NCI-H1436 treated with DMSO at 0.1 percent for 48 hours (cell line): Measurements from ENCODE around the gene ANKK1.

ENCODE experiments used
- DNase-seq: peaks from one replicate; lab custom pipeline; 2025; lab: John Stamatoyannopoulos, UW

ANKK1 gene

GRCh38 chr11:113387605-113388211, at the start of gene ANKK1:
ANKK1 (plus strand) TSS chr11:113387779; CDS start chr11:113387885, 106 bp downstream.
- DNase-seq = no peak

DNA sequence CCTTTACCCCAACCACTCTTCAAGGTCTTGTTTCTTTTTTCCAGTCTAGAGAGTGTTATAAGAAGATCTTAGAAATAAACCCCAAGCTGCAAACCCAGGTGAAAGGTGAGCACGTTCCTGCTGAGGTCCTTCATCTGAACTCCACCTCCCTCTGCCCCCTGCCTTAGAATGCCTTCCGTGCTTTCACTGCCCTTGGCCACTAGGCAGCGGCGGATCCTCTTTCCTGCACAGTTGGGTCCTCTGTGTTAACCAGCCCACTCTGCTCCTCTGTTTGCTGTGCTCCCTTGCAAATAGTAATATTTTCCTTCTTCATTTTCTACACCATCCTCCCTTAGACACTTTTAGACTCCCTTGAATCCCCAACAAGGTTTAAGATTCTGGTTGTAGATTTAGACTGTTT, 48.8 kb upstream of the ANKK1 start:
- no peak for DNase-seq

DNA sequence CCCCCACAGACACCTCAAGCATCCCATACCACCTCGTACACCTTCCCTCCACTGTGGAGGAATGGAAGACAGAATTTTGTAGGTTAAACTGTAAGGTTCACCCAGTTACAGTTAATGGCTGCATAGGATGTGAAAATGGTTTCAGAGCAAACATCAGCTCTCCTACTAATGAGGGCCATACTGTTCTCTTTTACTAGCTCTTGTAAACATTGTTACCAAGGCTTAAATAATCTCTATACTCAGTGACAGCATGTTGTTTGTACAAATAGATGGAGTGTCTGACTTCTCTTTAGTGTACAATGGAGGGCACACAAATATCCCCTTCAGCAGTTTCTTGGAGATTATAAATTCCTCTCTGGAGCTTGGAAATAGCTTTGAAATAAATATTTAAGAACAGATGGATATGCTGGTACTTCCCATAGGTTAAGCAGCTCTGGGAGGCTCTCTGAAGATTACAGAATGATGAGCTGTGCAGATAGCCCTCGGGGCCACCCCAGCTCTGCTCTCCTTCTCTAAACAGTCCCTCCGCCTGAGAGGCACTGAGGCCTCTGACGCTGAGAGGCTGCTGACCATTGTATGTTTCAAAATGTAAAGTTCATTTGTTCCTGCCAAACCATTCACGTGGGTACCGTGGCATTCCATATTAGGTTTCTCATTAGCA, 47.5 kb upstream of the ANKK1 start:
- no peak for DNase-seq

- no peak for DNase-seq
These were observed 46.0 kb upstream of the ANKK1 start for GRCh38 chr11:113341388-113342165.

DNA sequence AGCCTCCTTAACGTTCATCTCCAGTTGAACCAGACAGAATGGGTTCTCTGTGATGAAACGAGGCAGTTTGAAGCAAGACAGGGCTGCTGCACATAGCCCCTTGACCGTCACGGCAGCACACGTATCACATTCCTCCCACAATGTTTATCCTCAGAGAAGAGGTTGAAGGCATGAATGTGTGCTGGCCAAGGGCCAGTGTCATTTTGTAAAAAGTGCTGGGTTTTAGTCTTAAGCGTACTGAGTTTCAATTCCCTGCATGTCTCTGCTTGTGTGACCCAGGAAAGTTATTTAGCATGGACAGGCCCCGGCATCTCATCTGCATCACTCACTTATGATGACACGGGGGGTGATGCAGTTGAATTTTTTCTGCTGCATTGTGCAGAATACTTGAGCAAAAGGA, 41.6 kb upstream of the ANKK1 start:
- DNase-seq = no peak

DNA sequence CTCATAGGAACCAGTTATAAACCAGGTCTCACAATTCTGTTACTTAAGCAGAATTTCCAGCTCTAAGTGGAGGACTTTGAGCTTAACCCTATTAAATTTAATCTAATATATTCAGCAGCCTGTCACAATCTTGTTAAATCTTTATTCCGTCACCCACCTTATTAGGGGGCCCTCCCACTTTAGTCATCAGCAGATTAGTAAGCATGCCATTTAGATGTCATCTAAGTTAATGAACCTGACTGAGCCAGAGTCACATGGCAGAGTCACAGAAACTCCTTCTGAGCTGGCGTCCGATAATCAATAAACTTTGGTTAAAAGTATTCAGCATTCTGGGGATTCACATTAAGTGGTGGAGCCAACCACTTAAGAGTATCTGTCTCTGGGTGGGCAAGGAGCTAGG, 38.1 kb upstream of the ANKK1 start:
- no peak for DNase-seq

DNA sequence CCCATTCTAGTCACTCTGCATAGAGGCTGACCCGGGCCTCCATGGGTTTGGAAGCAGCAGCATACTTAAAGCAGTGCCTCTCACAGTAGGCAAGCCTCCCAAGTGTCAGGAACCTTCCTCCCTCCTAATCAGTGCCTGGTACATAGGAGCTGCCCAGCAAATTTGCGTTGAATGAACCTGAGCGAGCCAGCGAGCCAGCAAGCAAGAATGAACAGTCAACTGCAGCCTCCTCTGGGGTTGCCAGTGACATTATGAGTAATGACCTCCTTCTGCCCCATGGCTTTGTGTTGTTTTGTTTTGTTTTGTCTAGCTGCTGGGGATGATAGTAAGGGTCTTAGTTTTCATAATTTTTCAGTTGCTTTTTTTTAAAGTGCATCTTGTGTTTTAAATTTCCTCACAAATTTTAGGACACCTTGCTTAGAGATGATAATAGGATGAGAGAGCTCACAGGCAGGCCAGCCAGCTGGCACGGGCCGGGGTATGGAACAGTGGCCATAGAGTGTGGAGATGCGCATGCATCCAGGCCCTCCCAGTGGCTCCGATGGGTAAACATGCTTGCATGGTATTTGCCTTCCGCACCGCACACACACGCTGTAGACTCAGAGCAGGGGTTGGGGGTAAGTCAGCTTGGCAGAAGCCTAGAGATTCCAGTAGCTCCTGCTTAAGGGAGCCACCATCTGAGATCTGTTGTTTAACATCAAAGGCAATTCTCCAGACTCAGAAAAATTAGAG, 37.1 kb upstream of the ANKK1 start:
- DNase-seq = no peak

GRCh38 chr11:113351068-113351450, 36.5 kb upstream of the ANKK1 start:
- DNase-seq = no peak

DNA sequence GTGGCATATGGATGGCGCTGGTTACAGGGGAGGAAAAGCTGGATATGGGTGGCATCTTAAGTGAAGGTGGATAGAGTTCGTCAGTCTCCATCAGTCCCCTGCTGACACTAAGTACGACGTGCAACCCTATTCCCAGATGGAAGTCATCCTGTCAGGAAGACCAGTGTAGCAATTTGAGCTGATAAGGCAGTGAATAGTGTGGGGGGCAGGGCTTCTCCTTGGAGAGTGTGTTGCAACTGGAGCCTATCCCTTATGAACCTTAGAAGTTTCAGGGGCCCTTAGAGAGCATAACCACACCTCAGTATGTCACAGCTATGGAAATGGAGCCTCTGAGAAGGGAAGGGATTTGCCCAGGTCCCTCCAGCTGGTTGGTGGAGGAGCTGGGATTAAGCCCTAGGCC, 36.1 kb upstream of the ANKK1 start:
- DNase-seq = no peak

DNA sequence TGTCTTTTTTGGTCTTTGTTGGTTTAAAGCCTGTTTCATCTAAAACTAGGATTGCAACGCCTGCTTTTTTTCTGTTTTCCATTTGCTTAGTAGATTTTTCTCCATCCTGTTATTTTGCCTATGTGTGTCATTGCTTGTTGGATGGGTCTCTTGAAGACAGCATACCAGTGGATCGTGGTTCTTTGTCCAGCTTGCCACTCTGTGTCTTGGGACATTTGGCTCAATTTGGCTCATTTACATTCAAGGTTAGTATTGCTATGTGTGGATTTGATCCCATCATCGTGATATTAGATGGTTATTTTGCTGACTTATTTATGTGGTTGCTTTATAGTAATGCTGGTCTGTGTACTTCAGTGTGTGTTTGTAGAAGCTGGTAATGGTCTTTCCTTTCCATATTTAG, 31.4 kb upstream of the ANKK1 start:
- no peak for DNase-seq

GRCh38 chr11:113363406-113363805, 24.2 kb upstream of the ANKK1 start:
- no peak for DNase-seq

DNA sequence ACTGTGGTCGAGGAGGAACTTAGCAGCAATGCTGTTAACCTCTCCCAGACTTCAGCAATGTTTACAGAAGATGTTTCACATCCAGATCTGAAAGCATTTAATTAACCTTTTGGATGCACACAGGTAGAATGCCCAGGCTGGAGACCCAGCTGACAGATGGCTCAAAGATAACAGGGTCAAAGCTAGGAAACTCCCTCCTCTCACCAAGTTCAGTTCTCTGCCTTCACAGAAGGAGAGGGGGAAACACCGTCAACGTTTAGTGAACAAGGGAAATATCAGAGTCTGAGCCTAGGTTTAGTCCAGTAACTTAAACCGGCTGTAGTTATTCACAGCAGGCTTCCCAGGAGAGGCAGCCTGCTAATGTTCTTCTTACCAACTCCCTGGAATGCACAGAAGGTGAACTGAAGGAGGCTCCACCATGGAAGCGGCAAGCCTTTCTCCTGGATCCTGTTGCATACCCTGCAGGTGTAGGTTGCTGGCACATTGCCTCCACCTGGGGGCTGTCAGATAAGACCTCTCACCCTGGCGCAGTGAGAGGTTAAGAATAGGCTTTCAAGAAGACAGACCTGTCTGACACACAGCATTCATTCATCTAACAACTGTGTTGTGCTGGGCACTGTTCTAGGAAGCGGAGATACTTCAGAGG, 23.5 kb upstream of the ANKK1 start:
- DNase-seq = no peak

- DNase-seq = no peak
These were observed 21.7 kb upstream of the ANKK1 start for GRCh38 chr11:113365895-113366294.

GRCh38 chr11:113369411-113369810, 18.2 kb upstream of the ANKK1 start:
- no peak for DNase-seq

- DNase-seq = no peak
These were observed 16.9 kb upstream of the ANKK1 start for GRCh38 chr11:113370634-113371033.

DNA sequence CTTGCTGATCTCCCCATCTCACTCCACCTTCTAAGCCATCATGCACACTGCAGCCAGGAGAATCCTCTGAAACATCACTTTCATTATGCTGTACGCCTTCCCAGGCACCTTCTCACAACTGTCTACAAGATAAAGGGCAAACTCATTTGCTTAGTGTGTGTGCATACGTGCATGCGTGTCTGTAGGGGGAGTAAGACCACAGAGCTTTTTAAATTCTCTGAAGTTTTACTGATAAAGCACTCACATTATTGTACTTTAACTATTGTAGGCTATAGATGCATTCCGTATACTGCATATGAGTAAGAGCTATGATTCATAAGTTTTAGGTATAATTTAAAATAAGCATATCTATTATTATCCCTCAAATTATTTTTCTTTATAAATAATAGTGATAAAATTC, 15.3 kb upstream of the ANKK1 start:
- no peak for DNase-seq

DNA sequence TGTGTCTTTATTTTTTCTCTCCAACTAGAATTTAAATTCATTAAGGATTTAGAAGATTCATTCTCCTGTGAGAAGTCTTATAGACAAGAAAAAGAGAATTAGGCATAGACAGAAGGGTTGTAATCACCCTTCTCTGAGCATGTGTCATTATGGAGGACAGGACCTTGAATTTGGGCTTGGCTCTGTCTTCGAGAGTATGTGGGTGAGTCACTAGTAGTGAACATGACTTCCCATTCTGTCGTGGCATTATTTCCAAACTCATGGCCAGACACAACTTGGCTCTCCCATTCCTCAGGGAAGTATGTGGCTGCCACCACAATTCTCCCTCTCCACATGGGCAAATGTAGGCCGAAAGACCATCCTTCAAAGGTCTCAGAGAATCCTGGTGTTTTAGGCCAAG, 14.3 kb upstream of the ANKK1 start:
- DNase-seq = no peak

DNA sequence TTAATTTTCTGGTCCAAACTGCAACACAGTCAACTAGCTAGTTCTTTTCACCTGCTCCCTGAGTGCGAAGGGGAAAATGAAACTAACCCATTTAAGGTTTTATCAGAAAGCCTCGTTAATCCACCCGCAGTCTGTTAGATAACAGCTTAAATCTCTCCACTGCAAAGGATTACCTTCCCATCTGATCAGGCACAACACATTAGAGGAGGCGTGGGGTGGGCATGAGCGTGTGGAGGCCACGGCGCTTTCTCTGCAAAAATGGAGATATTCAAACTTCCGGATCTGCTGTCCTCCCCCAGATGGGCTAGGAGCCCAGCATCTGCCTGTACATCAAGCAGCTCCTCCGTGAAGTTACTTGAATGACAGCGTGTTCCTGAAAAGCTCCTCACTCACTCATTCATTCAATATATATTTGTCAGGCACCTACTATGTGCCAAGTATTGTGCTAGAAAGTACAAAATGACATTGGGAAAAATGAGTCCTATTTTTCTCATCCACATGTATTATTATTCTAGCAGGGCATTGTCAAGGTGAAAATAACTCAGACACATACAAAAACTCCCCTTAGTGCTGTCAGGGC, 13.5 kb upstream of the ANKK1 start:
- no peak for DNase-seq

DNA sequence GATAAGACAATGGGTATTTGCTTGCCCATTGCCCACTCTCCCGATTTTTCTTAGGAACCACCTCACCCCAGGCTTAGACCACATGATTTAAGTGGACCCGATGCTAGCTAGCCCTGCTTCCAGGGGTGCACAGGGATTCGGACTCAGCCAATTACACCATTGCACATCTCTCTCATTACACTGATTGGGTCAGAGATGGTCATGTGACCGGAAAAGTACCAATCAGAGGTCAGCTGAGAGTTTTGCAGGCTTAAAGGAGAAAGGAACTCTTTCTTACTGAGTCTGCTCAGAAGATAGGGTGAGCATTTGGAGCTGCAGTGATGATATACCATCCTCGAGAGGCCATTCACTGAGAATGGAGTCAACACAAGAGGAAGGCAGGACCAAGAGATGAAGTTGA, 12.2 kb upstream of the ANKK1 start:
- no peak for DNase-seq

DNA sequence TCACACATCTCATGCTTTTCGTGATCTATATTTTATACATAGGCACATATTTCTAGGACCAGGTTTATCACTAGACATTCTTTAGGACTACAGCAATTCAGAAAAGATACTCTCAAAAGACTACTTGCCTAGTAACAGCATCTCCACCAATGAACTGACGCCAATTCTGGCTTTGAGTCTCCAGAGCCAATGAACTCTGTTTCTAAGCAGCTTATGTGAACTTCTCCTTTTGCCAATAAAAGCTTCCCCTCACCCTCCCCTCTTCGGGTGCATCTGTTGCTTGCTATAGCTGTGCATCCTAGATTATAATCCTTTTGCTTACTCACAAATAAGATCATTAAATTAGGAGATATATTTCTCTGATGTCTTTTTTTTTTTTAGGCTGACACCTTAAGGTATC, 11.4 kb upstream of the ANKK1 start:
- DNase-seq = no peak

DNA sequence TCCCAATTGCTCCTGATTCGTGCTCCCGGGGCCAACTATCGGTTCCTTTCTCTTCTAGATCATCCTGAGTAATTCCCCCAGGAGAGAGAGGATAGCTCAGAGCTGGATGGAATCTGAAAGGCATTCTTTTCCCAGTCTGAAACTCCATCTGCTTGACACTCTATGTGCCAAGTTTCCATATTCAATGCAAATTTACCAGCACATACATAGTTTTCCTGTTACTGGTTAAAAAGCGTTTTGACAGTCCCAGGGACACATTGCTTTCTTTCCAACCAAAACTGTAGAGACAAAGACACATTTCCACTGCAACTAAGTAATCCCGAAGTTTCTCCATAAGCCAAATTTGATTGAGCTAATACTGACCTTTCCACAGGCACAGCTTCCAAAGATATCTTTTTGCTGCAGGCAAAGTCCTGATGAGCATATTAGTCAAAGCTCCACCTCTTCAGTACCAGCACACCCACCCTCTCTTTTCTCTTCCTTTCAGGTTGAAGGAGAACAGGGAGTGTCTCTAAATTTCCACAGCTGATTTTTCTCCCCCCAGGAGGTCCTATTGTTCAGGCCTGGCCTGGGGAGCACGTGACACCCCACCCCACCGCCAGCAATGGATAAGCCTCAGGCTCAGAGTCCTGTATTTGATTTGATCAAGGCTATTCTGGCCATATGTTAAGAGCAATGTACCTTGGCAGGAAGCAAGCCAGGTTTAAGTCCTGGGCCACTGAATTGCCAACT, 9.7 kb upstream of the ANKK1 start:
- DNase-seq = no peak
